ENCODE data around the gene PPT2. TPM values are rescaled to one million over a fixed set of nuclear protein-coding genes. Genes with fewer than 3 reads are reported as not detected.
A peak's percentile ranks its signal among the peaks of the same experiment; 100 is the strongest.

PPT2 gene
- total and polyA plus RNA-seq, 2 experiments from 2014 or later = 8.9 to 20.6 TPM

- Histone ChIP-seq H3K4me2 (peak overlapping the region; percentile 100), H4K20me1 (replicated peaks; ENCODE audit: insufficient read depth) (0 out of 2 replicates have a peak, but pooled peaks cover 8% of the 10 kb centered on the region), H3K9me2 (ENCODE audit: insufficient read depth) (no peaks in the 10 kb centered on the region), H3K36me3 (ENCODE audit: insufficient read depth) (peaks cover 12% of the 10 kb centered on the region), H3K27ac (ENCODE audit: low read depth) (0 out of 2 replicates have a peak overlapping the region, but pooled peaks have one; percentile 79), H3K4me1 (ENCODE audit: insufficient read depth) (peaks cover 25% of the 10 kb centered on the region), H3K4me3 (peak overlapping the region; percentile 100), H3K79me2 (replicated peaks; ENCODE audit: insufficient read depth) (no peaks in the 10 kb centered on the region), H3K27me3 (ENCODE audit: insufficient read depth) (peaks cover 36% of the 10 kb centered on the region), H3F3A (replicated peaks; ENCODE audit: low read depth) (peaks cover 9% of the 10 kb centered on the region), H2AFZ (peak overlapping the region; percentile 100)
- Mint-ChIP-seq H3K4me3 (peak overlapping the region; percentile 94), H3K9me3 (no peaks in the 10 kb centered on the region; the same call in 1 of the 3 replicates), H3K4me1 (peaks cover 39% of the 10 kb centered on the region), H3K27ac (peak overlapping the region; percentile 96), H3K27me3 (ENCODE audit: insufficient read depth, low read depth, poor library complexity) (peaks cover 38% of the 10 kb centered on the region), H3K36me3 (ENCODE audit: low read depth) (peaks cover 33% of the 10 kb centered on the region)
- DNase-seq (ENCODE audit: low spot score) (peak; percentile 91), ATAC-seq (peak; percentile 55)
- TF ChIP-seq CTCF (conservative IDR thresholded peaks at IDR 0.05; ENCODE audit: low read depth in 2 of 2) (peak; percentile 58 to 84), ZNF114 (CRISPR knock-in tag; IDR thresholded peaks at IDR 0.05) (no peak)
Observed at GRCh38 chr6:32154514-32155161, 697 bp downstream of the PPT2 start.

GRCh38 chr6:32156891-32157290 is 3.0 kb downstream of the PPT2 start:
- H3K9me3 Mint-ChIP-seq = no peaks in the 10 kb centered on the region; the same call in 2 of the 3 replicates
- no peak overlapping the region for H2AFZ ChIP-seq
- no peak for ATAC-seq
- no peak for DNase-seq (ENCODE audit: low spot score)
- no peak overlapping the region for H3K4me3 Mint-ChIP-seq
- peaks cover 12% of the 10 kb centered on the region for H3K36me3 ChIP-seq (ENCODE audit: insufficient read depth)
- H3K27ac Mint-ChIP-seq = no peak overlapping the region
- peaks cover 13% of the 10 kb centered on the region for H3K4me1 ChIP-seq (ENCODE audit: insufficient read depth)
- TF ChIP-seq EZH2phosphoT487 (IDR thresholded peaks at IDR 0.05; ENCODE audit: unreplicated experiment) (no peak), ZNF114 (CRISPR knock-in tag; IDR thresholded peaks at IDR 0.05) (no peak), ETS1 (IDR thresholded peaks at IDR 0.05) (no peak)
- H3K9me2 ChIP-seq (ENCODE audit: insufficient read depth) = no peaks in the 10 kb centered on the region
- no peak overlapping the region for H3K4me3 ChIP-seq
- H3K36me3 Mint-ChIP-seq (ENCODE audit: low read depth) = peaks cover 40% of the 10 kb centered on the region
- H3K27ac ChIP-seq (ENCODE audit: low read depth) = no peak overlapping the region
- no peaks in the 10 kb centered on the region for H3F3A ChIP-seq (replicated peaks; ENCODE audit: low read depth)
- H4K20me1 ChIP-seq (replicated peaks; ENCODE audit: insufficient read depth) = 0 out of 2 replicates have a peak, but pooled peaks cover 4% of the 10 kb centered on the region
- peaks cover 21% of the 10 kb centered on the region for H3K27me3 Mint-ChIP-seq (ENCODE audit: insufficient read depth, low read depth, poor library complexity)
- H3K4me1 Mint-ChIP-seq = peaks cover 22% of the 10 kb centered on the region
- peaks cover 14% of the 10 kb centered on the region for H3K27me3 ChIP-seq (ENCODE audit: insufficient read depth)
- H3K79me2 ChIP-seq (replicated peaks; ENCODE audit: insufficient read depth) = no peaks in the 10 kb centered on the region
- H3K4me2 ChIP-seq = no peak overlapping the region

GRCh38 chr6:32158052-32158451 is 4.1 kb downstream of the PPT2 start:
- no peaks in the 10 kb centered on the region; the same call in 2 of the 3 replicates for H3K9me3 Mint-ChIP-seq
- Histone ChIP-seq H3K4me3 (no peak overlapping the region), H3K4me2 (no peak overlapping the region), H3F3A (replicated peaks; ENCODE audit: low read depth) (no peaks in the 10 kb centered on the region), H3K4me1 (ENCODE audit: insufficient read depth) (peaks cover 2% of the 10 kb centered on the region; the same call in 1 of the 2 replicates), H4K20me1 (replicated peaks; ENCODE audit: insufficient read depth) (0 out of 2 replicates have a peak, but pooled peaks cover 4% of the 10 kb centered on the region), H3K27me3 (ENCODE audit: insufficient read depth) (peaks cover 3% of the 10 kb centered on the region), H3K9me2 (ENCODE audit: insufficient read depth) (no peaks in the 10 kb centered on the region), H3K36me3 (ENCODE audit: insufficient read depth) (peaks cover 12% of the 10 kb centered on the region), H2AFZ (no peak overlapping the region), H3K27ac (ENCODE audit: low read depth) (no peak overlapping the region), H3K79me2 (replicated peaks; ENCODE audit: insufficient read depth) (no peaks in the 10 kb centered on the region)
- no peak overlapping the region for H3K27ac Mint-ChIP-seq
- DNase-seq (ENCODE audit: low spot score) = no peak
- H3K36me3 Mint-ChIP-seq (ENCODE audit: low read depth) = peaks cover 51% of the 10 kb centered on the region
- ATAC-seq = no peak
- peaks cover 14% of the 10 kb centered on the region for H3K27me3 Mint-ChIP-seq (ENCODE audit: insufficient read depth, low read depth, poor library complexity)
- H3K4me3 Mint-ChIP-seq = no peak overlapping the region
- peaks cover 19% of the 10 kb centered on the region for H3K4me1 Mint-ChIP-seq
- TF ChIP-seq NANOG (IDR thresholded peaks at IDR 0.05; ENCODE audit: borderline replicate concordance) = no peak
- no peak for TF ChIP-seq EZH2phosphoT487 (IDR thresholded peaks at IDR 0.05; ENCODE audit: unreplicated experiment)
- no peak for TF ChIP-seq JUNB (IDR thresholded peaks at IDR 0.05; ENCODE audit: unreplicated experiment)
- no peak for TF ChIP-seq CTCF (conservative IDR thresholded peaks at IDR 0.05; ENCODE audit: low read depth in 2 of 2)
- no peak for TF ChIP-seq EZH2 (IDR thresholded peaks at IDR 0.05; ENCODE audit: low read depth, unreplicated experiment)
- no peak for TF ChIP-seq ETS1 (IDR thresholded peaks at IDR 0.05)
- TF ChIP-seq STAT1 (IDR thresholded peaks at IDR 0.05; ENCODE audit: unreplicated experiment) = no peak
- no peak for TF ChIP-seq CREB1 (CRISPR knock-in tag; IDR thresholded peaks at IDR 0.05; ENCODE audit: low read depth)
- TF ChIP-seq ZNF331 (CRISPR knock-in tag; IDR thresholded peaks at IDR 0.05; ENCODE audit: low read depth) = no peak

Data from GM23338 (cell line).